GM21528 (cell line): ENCODE data around the gene TBC1D16.
"Not testable (repeated sequence)": the region's sequence is repeated elsewhere in the genome, so short reads cannot be mapped to it uniquely, and the experiment has no call there.

Experiments used
- ATAC-seq: cut with Tn5 transposase; IDR thresholded peaks from one replicate; pipeline ENCODE4 v1.9.1; 2021; ENCODE audit warnings: mild to moderate bottlenecking, moderate library complexity; ENCODE audit not compliant: unreplicated experiment, low FRiP score

Gene TBC1D16

DNA sequence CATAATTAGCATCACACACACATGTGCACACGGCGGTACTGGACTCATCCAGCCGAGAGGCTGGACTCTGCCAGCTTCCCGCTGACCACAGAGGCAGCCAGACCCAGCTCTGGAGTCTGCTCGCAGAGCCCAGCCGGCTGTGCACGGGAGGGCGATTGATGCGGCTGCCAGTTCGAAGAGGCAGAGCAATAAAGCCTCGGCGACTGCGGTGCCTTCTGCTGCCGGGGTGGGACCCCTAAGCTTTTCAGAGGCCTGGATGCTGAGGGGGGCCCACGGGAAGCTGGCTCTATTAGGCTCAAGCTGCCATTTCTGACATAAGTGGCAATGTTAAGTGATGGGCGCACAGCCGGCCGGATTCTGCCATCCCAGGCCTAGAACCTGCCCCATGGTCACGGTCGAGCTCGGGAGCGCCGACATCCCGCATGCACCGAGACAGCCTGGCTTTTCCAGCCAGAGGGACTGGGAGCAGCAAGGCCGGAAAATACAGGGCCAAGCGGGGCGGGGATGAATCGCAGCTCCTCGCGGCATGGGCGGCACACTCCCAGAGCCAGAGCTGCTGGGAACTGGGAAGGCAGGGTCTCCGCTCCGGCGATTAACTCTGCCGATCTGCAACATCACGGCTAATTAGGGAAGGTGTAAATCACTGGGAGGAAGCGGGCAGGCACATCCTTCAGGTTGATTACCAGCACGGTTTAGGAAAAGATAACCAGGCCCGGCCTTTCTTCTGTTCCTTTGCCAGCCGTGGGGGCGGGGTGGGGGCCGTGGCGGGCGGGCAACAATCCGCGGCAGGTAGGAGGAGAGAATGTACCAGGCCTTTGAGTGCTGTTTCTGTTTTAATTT lies 57.7 kb downstream of the TBC1D16 start:
- no peak for ATAC-seq

GRCh38 chr17:79977161-79977631 lies 58.5 kb downstream of the TBC1D16 start:
- ATAC-seq = no peak

- no peak for ATAC-seq
These were observed 59.2 kb downstream of the TBC1D16 start for GRCh38 chr17:79976451-79976850.

DNA sequence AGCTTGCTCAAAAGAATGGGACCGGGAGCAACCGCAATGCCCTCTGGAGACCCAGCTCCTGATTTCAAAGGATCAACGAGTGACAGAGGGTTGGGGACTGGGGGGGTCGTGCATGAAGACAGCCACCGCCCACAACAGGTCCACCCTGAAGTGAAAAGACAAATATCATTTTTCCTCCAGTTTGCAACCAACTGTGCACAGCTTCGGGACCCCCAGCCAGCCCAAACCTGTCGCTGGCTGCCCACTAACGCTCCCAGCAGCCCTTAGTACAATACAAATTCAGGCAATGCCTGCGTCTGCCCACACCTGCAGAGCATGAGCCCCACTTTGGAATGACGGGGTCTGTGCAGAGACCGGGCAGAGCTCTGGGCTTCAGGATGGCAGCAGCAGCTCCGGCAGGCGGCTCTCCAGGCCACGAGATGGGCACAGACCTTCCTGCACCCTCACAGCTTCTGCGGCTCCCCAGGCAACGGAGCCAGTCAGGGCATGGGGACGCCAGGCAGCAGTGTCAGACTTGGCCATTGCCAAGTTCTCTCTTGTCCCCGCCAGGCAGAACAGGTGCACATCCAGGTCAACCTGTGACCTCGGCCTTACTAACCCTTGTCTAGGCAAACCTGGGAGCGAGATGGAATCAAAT lies 60.1 kb downstream of the TBC1D16 start:
- no peak for ATAC-seq

- no peak for ATAC-seq
These were observed 60.8 kb downstream of the TBC1D16 start for GRCh38 chr17:79974566-79975497.

- ATAC-seq = no peak
These were observed 64.0 kb downstream of the TBC1D16 start for GRCh38 chr17:79971651-79972050.

DNA sequence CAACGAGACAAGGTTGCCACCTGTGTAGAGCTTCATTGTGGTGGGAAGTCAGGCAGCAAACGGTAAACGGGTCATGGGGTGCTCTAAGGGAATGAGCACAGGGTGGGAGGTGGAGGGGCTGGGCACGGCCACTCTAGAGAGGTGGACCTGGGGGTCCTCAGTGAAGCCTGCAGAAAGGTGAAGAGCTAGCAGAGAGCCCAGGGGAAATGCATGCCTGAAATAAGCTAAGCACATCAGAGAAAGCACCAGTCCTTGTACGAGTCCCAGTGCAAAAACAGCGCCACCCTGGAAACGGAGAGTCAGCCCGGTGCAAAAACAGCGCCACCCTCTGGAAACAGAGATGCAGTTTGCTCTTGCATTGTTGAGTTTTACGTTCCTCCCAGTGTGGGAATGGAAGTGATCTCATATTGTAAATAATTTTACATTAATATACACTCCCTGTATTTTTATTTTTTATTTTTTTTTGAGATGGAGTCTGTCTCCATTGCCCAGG lies 65.0 kb downstream of the TBC1D16 start:
- no peak for ATAC-seq

GRCh38 chr17:79969906-79970305 lies 65.8 kb downstream of the TBC1D16 start:
- ATAC-seq = no peak

DNA sequence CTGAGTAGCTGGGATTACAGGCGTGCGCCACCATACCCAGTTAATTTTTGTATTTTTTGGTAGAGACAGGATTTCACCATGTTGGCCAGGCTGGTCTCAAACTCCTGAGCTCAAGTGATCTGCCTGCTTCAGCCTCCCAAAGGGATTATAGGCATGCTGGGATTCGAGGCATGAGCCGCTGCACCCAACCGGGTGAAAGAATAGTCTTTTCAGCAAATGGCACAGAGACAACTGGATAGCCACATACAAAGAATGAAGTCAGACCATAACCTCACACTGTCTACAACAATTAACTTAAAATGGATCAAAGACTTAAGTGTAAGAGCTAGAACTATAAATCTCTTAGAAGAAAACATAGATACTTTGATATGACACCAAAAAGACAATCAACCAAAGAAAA lies 67.6 kb downstream of the TBC1D16 start:
- ATAC-seq = no peak

GRCh38 chr17:79966681-79967080 lies 69.0 kb downstream of the TBC1D16 start:
- ATAC-seq = no peak

DNA sequence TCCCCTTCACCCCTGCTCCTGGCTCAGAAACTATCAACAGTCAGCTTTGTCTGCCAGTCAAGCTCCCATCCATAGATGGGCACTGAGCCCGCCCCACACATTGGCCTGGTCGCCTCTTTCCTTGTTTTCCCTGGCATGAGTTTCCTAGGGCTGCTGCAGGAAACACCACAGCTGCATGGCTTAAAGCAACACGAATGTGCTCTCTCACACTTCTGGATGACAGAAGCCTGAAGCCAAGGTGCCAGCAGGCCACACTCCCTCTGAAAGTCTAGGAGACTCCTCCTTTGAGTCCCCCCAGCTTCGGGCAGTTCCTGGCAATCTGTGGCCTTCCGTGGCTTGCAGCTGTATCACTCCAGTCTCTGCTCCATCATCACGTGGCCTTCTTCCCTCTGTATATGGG lies 69.9 kb downstream of the TBC1D16 start:
- no peak for ATAC-seq

DNA sequence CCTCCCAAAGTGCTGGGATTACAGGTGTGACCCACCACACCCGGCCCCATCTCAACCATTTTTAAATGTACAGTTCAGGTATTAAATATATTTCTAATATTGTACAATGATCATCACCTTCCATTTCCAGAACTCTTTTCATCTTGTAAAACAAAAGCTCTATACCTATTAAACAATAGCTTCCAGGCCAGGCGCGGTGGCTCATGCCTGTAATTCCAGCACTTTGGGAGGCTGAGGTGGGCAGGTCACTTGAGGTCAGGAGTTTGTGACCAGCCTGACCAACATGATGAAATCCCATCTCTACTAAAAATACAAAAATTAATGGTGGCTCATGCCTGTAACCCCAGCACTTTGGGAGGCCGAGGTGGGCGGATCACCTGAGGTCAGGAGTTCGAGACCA lies 73.2 kb downstream of the TBC1D16 start:
- ATAC-seq = not testable (repeated sequence)

DNA sequence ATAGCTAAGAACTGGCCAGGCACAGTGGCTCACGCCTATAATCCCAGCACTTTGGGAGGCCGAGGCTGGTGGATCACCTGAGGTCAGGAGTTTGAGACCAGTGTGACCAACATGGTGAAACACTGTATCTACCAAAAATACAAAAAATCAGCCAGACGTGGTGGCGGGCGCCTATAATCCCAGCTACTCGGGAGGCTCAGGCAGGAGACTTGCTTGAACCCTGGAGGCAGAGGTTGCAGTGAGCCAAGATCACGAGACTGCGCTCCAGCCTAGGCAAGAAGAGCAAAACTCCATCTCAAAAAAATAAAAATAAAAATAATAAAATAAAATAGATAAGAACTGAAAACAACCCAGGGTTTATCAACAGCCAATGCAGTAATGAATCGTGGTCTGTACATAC lies 74.1 kb downstream of the TBC1D16 start:
- ATAC-seq = not testable (repeated sequence)

DNA sequence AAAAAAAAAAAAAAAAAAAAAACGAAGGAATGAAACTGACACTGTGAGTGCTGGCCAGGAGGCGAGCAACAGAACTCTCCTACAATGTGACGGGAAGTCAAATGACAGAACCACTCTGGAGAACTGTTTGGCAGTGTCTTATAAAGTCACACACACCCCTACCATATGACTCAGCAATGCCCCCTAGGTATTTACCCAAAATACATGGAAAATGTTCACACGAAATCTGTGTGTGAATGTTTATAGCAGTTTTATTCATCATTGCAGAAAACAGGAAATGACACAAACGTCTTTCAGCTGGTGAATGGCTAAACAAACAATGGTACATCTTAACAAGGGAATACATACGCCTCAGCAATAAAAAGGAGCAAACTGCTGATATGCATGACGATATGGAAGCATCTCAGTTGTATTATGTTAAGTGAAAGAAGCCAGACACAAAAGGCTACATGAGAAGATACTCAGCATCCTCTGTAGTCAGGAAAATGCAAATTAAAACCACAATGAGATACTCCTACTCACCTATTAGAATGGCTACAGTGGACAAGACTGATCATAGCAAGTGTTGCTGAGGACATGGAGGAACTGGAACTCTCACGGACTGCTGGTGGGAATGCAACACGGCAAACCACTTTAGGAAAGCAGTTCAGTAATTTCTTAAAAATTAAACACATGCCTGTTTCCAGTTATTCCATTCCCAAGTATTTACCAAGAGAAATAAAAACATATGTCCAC lies 74.7 kb downstream of the TBC1D16 start:
- no peak for ATAC-seq

GRCh38 chr17:79959042-79959441 lies 76.6 kb downstream of the TBC1D16 start:
- ATAC-seq = no peak

GRCh38 chr17:79956853-79957252 lies 78.8 kb downstream of the TBC1D16 start:
- ATAC-seq = no peak

- ATAC-seq = not testable (repeated sequence)
These were observed 79.3 kb downstream of the TBC1D16 start for GRCh38 chr17:79956441-79956735.

DNA sequence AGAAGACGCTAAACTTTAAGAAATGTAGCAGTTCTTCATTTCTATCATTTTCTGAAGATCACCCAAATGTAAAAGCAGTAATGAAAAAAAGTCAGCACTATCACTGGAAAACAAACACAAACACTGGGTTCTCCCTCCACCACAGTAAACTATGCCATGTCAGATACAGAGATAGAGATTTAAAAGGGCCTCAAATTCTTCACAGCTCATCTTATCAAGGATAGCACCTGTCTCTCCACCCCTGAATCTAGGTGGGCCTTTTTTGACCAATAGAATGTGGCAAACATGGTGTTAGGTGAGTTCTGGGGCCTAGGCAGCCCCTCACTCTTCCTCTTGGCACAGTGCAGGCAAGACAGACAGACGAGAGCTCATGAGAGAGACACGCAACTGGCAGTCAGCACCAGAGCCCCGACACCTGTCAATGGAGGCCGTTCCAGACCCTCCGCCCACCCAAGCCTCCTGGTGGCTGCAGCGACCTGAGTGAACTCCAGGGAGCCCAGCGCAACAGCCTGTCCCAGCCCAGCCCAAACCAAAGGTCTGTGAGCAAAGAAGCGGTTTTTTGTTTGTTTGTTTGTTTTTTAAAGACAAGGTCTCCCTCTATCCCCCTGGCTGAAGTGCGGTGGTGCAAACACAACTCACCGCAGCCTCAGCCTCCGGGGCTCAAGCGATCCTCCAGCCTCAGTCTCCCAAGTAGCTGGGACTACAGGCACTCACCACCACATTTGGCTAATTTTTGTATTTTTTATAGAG lies 79.8 kb downstream of the TBC1D16 start:
- ATAC-seq = no peak

GRCh38 chr17:79955167-79955549 lies 80.5 kb downstream of the TBC1D16 start:
- ATAC-seq = no peak
